ENCODE data around the gene AGPAT3. TPM values are rescaled to one million over a fixed set of nuclear protein-coding genes. Genes with fewer than 3 reads are reported as not detected.

Gene AGPAT3
- total RNA-seq, 4 donors from 2014 or later = 32.1 to 58.8 (median 48.7) TPM

DNA sequence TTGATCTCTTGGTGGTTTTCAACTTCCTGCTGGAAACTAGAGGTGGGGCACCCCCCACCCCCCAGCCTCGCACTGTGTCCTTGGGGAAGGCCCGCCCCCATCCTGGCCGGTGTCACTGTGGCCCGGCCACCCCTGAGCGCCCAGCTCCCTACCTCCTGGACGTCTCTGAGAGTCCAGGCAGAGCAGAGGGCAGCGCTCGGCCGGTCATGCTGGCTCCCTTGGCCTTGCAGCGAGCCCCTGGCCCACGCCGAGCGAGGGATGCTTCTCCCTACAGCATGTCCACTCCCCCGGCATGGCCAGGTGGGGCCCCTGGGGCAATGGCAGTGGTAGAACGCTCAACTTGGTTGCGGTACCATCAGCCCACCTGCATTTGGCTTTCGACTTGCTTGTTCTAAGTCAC lies 118.4 kb downstream of the AGPAT3 start:
- no peak for DNase-seq (ENCODE audit: low spot score in 2 of 2)
- intact Hi-C loops (cut with DNase I; ENCODE audit: low total_unique reads) = no loop called here
- 92 to 97% methylated on average over 17 of the region's 17 CpGs for WGBS, 2 donors
- TF ChIP-seq POLR2A (IDR thresholded peaks at IDR 0.05) = no peak
- TF ChIP-seq, protein P1, sequence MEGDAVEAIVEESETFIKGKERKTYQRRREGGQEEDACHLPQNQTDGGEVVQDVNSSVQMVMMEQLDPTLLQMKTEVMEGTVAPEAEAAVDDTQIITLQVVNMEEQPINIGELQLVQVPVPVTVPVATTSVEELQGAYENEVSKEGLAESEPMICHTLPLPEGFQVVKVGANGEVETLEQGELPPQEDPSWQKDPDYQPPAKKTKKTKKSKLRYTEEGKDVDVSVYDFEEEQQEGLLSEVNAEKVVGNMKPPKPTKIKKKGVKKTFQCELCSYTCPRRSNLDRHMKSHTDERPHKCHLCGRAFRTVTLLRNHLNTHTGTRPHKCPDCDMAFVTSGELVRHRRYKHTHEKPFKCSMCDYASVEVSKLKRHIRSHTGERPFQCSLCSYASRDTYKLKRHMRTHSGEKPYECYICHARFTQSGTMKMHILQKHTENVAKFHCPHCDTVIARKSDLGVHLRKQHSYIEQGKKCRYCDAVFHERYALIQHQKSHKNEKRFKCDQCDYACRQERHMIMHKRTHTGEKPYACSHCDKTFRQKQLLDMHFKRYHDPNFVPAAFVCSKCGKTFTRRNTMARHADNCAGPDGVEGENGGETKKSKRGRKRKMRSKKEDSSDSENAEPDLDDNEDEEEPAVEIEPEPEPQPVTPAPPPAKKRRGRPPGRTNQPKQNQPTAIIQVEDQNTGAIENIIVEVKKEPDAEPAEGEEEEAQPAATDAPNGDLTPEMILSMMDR (IDR thresholded peaks at IDR 0.05) = no peak
- no peak overlapping the region for H3K4me3 ChIP-seq (ENCODE audit: low read depth, poor library complexity, severe bottlenecking)

DNA sequence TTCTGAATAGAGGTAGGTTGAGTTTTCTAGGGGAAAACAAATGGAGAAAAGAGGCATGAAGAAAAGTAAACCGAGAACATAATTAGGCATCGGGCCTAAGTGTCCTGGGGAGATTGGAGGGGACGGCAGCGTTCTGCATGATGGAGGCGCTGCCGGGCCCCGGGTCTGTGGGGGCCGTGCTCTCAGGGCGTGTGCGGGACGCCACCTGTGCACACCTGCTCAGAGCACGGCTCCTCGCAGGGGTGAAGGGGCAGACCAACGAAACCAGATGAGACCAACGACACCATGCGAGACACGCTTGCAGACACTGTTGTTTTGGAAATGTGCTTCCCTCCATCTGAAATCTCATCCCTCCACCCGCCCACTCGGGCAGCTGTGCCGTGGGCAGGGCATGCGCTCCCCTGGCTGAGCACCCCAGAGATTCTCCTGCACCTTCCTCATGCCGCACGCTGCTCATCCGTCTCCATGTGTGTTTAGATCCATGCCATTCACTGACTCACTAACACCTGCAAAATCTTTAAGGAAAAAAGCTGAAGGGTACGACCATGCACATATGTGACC lies 118.9 kb downstream of the AGPAT3 start:
- no peak overlapping the region for H3K4me3 ChIP-seq (ENCODE audit: low read depth, poor library complexity, severe bottlenecking)
- TF ChIP-seq, protein P1 (IDR thresholded peaks at IDR 0.05) = no peak
- no peak for TF ChIP-seq POLR2A (IDR thresholded peaks at IDR 0.05)
- intact Hi-C loops (cut with DNase I; ENCODE audit: low total_unique reads) = no loop called here
- DNase-seq (ENCODE audit: low spot score in 2 of 2) = no peak
- 90% methylated on average over 20 to 25 of the region's 25 CpGs for WGBS, 2 donors

DNA sequence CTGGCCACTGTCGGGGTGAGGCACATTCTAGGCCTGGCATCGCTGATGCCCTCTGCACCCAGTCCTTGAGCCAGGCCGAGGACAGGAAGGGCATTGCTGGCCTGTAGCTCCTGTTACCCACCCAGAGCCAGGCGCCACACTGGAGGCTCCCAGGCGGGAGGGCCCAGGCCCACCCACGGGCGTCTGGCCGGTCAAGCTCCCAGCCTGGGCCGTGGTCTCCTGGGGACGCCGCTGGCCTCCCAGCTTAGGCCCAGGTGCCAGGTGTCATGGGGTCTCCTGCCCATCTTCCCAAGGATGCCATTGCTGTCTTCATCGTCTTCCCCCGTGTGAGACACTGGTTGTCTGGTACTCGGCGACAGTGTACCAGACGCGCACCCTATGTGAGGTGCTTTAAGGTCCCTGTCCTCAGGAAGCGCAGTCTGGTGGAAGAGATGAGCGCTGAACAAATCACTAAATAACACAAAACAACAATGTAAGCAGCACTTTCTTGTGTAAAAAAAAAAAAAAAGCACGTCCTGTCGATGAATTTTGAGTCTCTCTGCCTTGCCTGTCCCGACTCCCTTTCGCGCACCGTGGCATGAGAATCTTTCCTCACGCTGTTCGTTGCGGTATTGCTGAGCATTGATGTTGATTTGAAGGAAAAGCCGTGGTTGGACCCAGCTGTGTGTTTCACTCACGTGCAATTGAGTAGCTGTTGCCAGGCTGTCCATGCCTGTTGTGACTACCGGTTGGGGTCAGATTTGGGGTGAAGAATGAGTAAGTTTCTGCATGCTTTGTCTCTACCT lies 120.1 kb downstream of the AGPAT3 start:
- intact Hi-C loops (cut with DNase I; ENCODE audit: low total_unique reads) = no loop called here
- no peak overlapping the region for H3K4me3 ChIP-seq (ENCODE audit: low read depth, poor library complexity, severe bottlenecking)
- DNase-seq (ENCODE audit: low spot score in 2 of 2) = no peak
- 86 to 88% methylated on average over 25 to 29 of the region's 31 CpGs for WGBS, 2 donors
- no peak for TF ChIP-seq POLR2A (IDR thresholded peaks at IDR 0.05)
- TF ChIP-seq, protein P1 (IDR thresholded peaks at IDR 0.05) = no peak

DNA sequence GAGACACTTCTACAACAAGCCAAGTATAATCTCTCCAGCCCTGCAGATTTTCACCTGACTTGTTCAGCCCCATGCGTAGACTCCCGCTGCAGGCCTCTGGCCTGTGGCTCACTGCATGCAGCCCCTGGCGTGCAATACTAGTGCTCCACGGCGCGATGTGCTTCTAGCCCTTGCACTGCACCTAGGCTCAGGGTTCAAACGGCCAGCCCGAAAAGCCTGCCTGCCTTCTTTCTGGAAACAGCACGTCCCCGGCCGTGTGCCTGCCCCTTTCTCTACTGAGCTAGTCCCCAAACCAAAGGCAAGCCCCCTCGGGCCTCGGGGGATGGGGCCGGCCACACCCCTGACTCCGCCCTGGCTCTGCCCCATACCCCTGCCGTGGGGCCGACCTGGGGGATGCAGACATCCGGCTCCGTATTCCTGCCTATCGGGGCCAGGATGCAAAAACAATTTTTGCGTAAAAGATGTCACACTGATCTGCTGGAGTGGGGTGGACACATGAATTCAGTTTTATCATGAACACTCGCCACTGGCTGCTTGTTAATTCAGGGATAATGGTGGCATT lies 120.7 kb downstream of the AGPAT3 start:
- 38 to 41% methylated on average over 21 to 22 of the region's 22 CpGs for WGBS, 2 donors
- no peak for DNase-seq (ENCODE audit: low spot score in 2 of 2)
- intact Hi-C loops (cut with DNase I; ENCODE audit: low total_unique reads) = no loop called here
- TF ChIP-seq, protein P1 (IDR thresholded peaks at IDR 0.05) = no peak
- TF ChIP-seq POLR2A (IDR thresholded peaks at IDR 0.05) = no peak
- H3K4me3 ChIP-seq (ENCODE audit: low read depth, poor library complexity, severe bottlenecking) = no peak overlapping the region

DNA sequence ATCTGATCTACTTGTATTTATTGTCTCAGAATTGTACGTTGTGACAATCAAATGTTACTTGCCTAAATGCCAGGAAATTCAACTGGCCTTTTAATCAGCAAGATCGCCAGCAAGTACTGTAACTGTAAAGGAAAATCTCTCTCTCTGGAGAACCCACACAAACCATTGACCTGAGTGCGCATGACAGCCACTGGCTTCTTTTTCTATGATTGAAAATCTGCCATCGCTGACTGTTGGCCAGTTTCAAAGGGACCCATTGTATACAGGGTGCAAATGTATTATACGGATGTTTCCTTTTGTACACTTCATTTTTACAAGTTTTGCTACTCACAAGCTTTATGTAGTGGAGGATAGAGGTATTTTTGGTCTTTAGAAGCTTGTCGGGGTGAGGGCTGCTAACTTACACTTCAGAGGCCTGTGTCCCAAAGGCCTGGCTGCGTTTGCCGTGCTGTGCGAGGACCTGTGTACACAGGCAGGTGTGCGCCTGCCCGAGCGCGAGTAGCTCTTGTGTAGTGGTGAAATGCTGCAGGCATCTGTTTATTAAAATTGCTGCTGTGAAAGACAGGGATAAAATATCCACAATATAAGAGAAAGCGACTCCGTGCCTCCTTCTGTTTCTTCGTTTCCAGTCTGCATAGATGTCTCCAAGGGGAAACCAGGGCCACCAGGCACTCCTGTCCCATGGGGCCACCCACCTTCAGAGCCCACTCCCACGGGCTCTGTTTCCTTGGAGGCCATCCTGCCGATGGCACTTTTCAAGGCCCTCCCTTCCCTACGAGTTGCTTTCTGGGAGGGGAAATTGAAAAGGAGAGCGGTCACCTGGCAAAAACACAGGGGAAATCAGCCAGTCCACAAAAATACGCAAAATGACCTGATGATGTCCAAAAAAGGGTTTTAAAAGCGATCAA lies 121.8 kb downstream of the AGPAT3 start:
- no peak overlapping the region for H3K4me3 ChIP-seq (ENCODE audit: low read depth, poor library complexity, severe bottlenecking)
- TF ChIP-seq, protein P1 (IDR thresholded peaks at IDR 0.05) = no peak
- TF ChIP-seq POLR2A (IDR thresholded peaks at IDR 0.05) = no peak
- no peak for DNase-seq (ENCODE audit: low spot score in 2 of 2)
- 52 to 57% methylated on average over 22 of the region's 22 CpGs for WGBS, 2 donors
- intact Hi-C loops (cut with DNase I; ENCODE audit: low total_unique reads) = no loop called here
